GM19043 (cell line): ENCODE measurements around the gene GMEB2.

ENCODE experiments used
- ATAC-seq: cut with Tn5 transposase; IDR thresholded peaks from one replicate; pipeline ENCODE4 v1.9.1; 2021; ENCODE audit warnings: low read depth; ENCODE audit not compliant: unreplicated experiment

GMEB2 gene

GRCh38 chr20:63538204-63539091 is 88.5 kb downstream of the GMEB2 start:
- no peak for ATAC-seq
